ENCODE data around the gene SECTM1.

Gene SECTM1

GRCh38 chr17:82314012-82314726 is 19.4 kb downstream of the SECTM1 start:
- DNase-seq = no peak

- DNase-seq = no peak
These were observed 20.2 kb downstream of the SECTM1 start for GRCh38 chr17:82313195-82314011.

GRCh38 chr17:82311971-82312370 is 21.6 kb downstream of the SECTM1 start:
- no peak for DNase-seq

GRCh38 chr17:82310877-82311276 is 22.7 kb downstream of the SECTM1 start:
- no peak for DNase-seq

GRCh38 chr17:82309656-82310570 is 23.7 kb downstream of the SECTM1 start:
- no peak for DNase-seq

GRCh38 chr17:82305727-82306300 is 27.8 kb downstream of the SECTM1 start:
- DNase-seq = no peak

GRCh38 chr17:82304826-82305726 is 28.5 kb downstream of the SECTM1 start:
- DNase-seq = no peak

GRCh38 chr17:82303944-82304808 is 29.4 kb downstream of the SECTM1 start:
- no peak for DNase-seq

GRCh38 chr17:82302991-82303943 is 30.3 kb downstream of the SECTM1 start:
- no peak for DNase-seq

- DNase-seq = no peak
These were observed 31.0 kb downstream of the SECTM1 start for GRCh38 chr17:82302568-82302963.

GRCh38 chr17:82301916-82302567 is 31.5 kb downstream of the SECTM1 start:
- no peak for DNase-seq

GRCh38 chr17:82301300-82301915 is 32.2 kb downstream of the SECTM1 start:
- DNase-seq = no peak

- peak; percentile 60 for DNase-seq
These were observed 32.8 kb downstream of the SECTM1 start for GRCh38 chr17:82300707-82301270.

GRCh38 chr17:82300228-82300627 is 33.3 kb downstream of the SECTM1 start:
- DNase-seq = no peak

GRCh38 chr17:82299452-82299851 is 34.1 kb downstream of the SECTM1 start:
- no peak for DNase-seq

GRCh38 chr17:82298538-82299421 is 34.8 kb downstream of the SECTM1 start:
- DNase-seq = no peak

All from inflammatory macrophage treated with lipopolysaccharide for 4 hours (primary cell).